Activated naive CD4-positive, alpha-beta T cell treated with anti-CD3 and anti-CD28 coated beads, Interleukin-2, amount 50 U/mL, for 24 hours (primary cell): ENCODE measurements around the gene SLCO1B1.
"Not testable (repeated sequence)": the region's sequence is repeated elsewhere in the genome, so short reads cannot be mapped to it uniquely, and the experiment has no call there.

Experiments
- H3K27ac Mint-ChIP-seq: one replicate; pipeline ENCODE4 v1.8.0; 2021; ENCODE audit warnings: mild to moderate bottlenecking, mixed read lengths
- H3K27me3 Mint-ChIP-seq: one replicate; pipeline ENCODE4 v1.8.0; 2021; ENCODE audit warnings: mixed read lengths
- H3K36me3 Mint-ChIP-seq: one replicate; pipeline ENCODE4 v1.8.0; 2021; ENCODE audit warnings: mixed read lengths
- H3K4me1 Mint-ChIP-seq: one replicate; pipeline ENCODE4 v1.8.0; 2021; ENCODE audit warnings: mixed read lengths
- H3K4me3 Mint-ChIP-seq: one replicate; pipeline ENCODE4 v1.8.0; 2021; ENCODE audit warnings: mild to moderate bottlenecking, mixed read lengths
- H3K9me3 Mint-ChIP-seq: one replicate; pipeline ENCODE4 v1.8.0; 2021; ENCODE audit warnings: mixed read lengths

The SLCO1B1 gene, protein sequence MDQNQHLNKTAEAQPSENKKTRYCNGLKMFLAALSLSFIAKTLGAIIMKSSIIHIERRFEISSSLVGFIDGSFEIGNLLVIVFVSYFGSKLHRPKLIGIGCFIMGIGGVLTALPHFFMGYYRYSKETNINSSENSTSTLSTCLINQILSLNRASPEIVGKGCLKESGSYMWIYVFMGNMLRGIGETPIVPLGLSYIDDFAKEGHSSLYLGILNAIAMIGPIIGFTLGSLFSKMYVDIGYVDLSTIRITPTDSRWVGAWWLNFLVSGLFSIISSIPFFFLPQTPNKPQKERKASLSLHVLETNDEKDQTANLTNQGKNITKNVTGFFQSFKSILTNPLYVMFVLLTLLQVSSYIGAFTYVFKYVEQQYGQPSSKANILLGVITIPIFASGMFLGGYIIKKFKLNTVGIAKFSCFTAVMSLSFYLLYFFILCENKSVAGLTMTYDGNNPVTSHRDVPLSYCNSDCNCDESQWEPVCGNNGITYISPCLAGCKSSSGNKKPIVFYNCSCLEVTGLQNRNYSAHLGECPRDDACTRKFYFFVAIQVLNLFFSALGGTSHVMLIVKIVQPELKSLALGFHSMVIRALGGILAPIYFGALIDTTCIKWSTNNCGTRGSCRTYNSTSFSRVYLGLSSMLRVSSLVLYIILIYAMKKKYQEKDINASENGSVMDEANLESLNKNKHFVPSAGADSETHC

DNA sequence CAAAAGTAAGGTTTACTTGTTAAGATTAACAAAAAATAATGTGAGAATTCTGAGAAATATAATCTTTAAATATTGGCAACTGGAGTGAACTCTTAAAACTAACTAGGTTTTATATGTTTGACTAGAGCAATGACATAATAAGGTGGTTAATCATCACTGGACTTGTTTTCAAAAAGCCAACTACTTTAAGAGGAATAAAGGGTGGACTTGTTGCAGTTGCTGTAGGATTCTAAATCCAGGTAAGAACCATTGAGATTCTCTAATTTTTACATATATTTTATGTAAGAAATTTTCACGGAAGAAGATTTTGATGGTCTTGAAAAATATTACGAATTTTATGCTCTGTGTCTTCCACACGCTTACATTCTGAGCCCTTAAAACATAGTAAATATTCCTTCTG lies at the start of gene SLCO1B1:
Gene SLCO1B1 (plus strand): TSS at position 197 of the 400 bp plus-strand sequence. CDS start 10,381 bp downstream, outside the sequence.
- H3K36me3 Mint-ChIP-seq = no peaks in the 10 kb centered on the region
- H3K4me1 Mint-ChIP-seq = no peaks in the 10 kb centered on the region
- H3K9me3 Mint-ChIP-seq = no peaks in the 10 kb centered on the region
- no peak within 1 kb of the TSS for H3K27ac Mint-ChIP-seq
- H3K27me3 Mint-ChIP-seq = no peaks in the 10 kb centered on the region
- no peak within 1 kb of the TSS for H3K4me3 Mint-ChIP-seq

DNA sequence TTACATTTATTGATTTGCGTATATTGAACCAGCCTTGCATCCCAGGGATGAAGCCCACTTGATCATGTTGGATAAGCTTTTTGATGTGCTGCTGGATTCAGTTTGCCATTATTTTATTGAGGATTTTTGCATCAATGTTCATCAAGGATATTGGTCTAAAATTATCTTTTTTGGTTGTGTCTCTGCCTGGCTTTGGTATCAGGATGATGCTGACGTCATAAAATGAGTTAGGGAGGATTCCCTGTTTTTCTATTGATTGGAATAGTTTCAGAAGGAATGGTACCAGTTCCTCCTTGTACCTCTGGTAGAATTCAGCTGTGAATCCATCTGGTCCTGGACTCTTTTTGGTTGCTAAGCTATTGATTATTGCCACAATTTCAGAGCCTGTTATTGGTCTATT lies 46.2 kb upstream of the SLCO1B1 start:
- H3K4me1 Mint-ChIP-seq, H3K36me3 Mint-ChIP-seq, H3K9me3 Mint-ChIP-seq, H3K27me3 Mint-ChIP-seq, H3K4me3 Mint-ChIP-seq, H3K27ac Mint-ChIP-seq: not testable (repeated sequence)

DNA sequence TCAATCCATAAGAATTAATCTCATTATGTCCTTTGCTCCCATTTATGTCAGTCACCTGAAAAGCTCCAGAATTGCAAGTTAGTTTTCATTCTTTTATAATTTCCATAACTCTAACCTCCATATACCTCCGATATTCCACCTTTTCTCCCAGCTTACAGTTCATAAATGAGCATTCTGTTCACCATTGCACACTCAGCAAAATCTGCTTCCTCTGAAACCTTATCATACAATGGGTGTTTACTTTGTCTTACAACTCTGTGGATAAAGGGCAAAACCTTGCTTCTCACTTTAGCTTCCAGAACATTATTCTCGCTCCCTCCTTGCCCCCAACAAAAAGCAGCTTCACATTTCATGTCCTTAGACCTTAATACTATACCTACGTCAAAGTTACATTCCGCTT lies 19.3 kb upstream of the SLCO1B1 start:
- H3K9me3 Mint-ChIP-seq = no peaks in the 10 kb centered on the region
- H3K4me1 Mint-ChIP-seq = no peaks in the 10 kb centered on the region
- H3K36me3 Mint-ChIP-seq = no peaks in the 10 kb centered on the region
- H3K27ac Mint-ChIP-seq = no peak overlapping the region
- H3K27me3 Mint-ChIP-seq = no peaks in the 10 kb centered on the region
- H3K4me3 Mint-ChIP-seq = no peak overlapping the region

DNA sequence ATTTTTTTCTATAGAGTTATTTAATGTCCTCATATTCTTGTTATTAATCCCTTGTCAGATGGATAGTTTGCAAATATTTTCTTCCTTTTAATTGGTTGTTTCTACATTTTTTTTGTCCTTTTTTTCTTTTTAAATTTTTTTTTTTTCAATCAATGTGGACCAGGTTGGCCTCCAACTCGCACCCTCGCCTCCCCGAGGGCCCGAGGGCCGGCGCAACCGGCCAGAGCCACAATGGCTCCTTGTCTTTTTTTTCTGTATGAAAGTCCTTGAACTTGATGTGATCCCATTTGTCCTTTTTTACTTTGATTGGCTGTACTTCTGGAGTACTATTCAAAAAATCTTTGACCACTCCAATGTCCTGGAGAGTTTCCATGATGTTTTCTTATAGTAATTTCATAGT lies 17.7 kb upstream of the SLCO1B1 start:
- Mint-ChIP-seq H3K36me3 (no peaks in the 10 kb centered on the region), H3K4me3 (no peak overlapping the region), H3K27ac (no peak overlapping the region)

DNA sequence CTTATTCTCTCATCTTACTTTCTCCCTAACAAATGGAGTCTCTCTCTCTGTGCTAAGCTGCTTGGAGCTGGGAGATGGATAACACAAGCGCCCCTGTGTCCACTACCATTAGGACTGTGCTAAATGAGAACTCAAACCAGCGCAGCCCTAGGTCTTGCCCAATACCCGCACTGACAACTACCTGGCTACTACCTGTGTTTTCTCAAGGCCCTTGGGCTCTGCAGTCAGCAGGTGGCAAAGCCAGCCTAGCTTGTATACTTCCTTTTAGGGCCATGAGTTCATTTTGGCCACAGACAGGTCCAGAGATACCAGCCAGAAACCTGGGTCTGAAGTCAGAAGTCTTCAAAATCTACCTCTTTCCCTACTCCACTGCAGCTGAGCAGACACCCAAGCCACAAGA lies 13.0 kb upstream of the SLCO1B1 start:
- H3K27me3 Mint-ChIP-seq = no peaks in the 10 kb centered on the region
- H3K9me3 Mint-ChIP-seq = no peaks in the 10 kb centered on the region
- H3K36me3 Mint-ChIP-seq = no peaks in the 10 kb centered on the region
- H3K4me1 Mint-ChIP-seq = no peaks in the 10 kb centered on the region
- H3K27ac Mint-ChIP-seq = no peak overlapping the region
- no peak overlapping the region for H3K4me3 Mint-ChIP-seq

More for the DNA sequence above, 17.7 kb upstream of the SLCO1B1 start:
- H3K9me3 Mint-ChIP-seq = no peaks in the 10 kb centered on the region
- H3K27me3 Mint-ChIP-seq = no peaks in the 10 kb centered on the region
- no peaks in the 10 kb centered on the region for H3K4me1 Mint-ChIP-seq

DNA sequence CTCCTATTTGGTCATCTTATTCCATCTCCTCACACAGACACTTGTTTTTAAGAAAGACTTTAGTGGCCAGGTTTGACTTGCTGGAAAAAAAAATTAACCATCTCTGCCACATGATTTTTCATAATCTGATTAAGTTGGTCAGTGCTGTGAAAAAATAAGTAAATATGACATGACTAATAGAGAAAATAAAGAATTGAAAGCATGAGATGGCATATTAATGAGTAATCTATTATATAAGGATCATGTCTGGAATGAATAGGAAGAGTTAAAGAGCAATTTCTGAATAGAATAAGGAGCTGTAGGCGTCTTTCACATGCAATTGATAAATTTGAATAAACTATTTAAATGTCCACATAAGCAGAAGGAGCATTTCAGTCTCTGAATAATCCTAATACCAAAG lies 12.2 kb upstream of the SLCO1B1 start:
- no peaks in the 10 kb centered on the region for H3K9me3 Mint-ChIP-seq
- no peak overlapping the region for H3K27ac Mint-ChIP-seq
- H3K36me3 Mint-ChIP-seq = no peaks in the 10 kb centered on the region

DNA sequence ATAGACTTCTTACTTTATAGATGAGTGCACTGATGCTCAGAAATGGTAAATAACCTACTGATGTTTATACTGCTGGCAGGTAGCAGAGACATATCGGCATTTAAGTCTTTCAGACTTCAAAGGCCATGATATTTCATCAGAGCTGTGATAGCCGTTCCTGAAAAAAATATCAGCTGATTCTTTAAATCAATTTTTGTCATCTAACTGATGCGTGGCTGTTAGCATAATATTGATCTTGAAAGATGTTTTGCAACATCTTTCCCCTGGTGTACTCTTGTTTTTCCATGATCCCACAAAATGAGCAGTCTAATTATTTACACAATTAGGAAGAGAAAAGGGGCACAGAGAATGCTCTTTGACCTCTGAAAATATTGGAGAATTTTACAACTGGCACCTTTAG lies 1.6 kb upstream of the SLCO1B1 start:
- no peak overlapping the region for H3K4me3 Mint-ChIP-seq
- no peaks in the 10 kb centered on the region for H3K9me3 Mint-ChIP-seq
- H3K27ac Mint-ChIP-seq = no peak overlapping the region
- H3K36me3 Mint-ChIP-seq = no peaks in the 10 kb centered on the region
- no peaks in the 10 kb centered on the region for H3K27me3 Mint-ChIP-seq
- H3K4me1 Mint-ChIP-seq = no peaks in the 10 kb centered on the region

More for the DNA sequence above, 12.2 kb upstream of the SLCO1B1 start:
- Mint-ChIP-seq H3K4me1 (no peaks in the 10 kb centered on the region), H3K27me3 (no peaks in the 10 kb centered on the region), H3K4me3 (no peak overlapping the region)

DNA sequence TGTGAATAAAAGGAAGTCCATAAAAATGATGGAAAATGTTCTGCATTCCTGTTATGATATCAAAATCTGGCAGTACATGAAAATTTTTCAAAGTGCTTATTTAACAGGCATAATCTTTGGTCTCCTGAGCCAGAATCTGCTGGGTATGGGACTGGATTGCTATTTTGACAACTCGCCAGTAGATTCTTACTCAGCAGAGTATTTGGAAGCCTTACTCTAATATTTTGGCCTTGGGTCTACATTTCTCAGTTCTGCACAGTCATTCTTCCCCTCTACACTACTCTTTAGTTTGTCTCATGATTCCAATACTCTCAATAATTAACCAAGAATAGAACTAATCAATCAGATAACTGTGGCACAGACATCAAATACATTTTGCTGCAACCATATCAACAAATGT lies 1.1 kb upstream of the SLCO1B1 start:
- no peak overlapping the region for H3K4me3 Mint-ChIP-seq
- no peaks in the 10 kb centered on the region for H3K27me3 Mint-ChIP-seq
- H3K27ac Mint-ChIP-seq = no peak overlapping the region
- no peaks in the 10 kb centered on the region for H3K4me1 Mint-ChIP-seq
- no peaks in the 10 kb centered on the region for H3K36me3 Mint-ChIP-seq
- no peaks in the 10 kb centered on the region for H3K9me3 Mint-ChIP-seq

DNA sequence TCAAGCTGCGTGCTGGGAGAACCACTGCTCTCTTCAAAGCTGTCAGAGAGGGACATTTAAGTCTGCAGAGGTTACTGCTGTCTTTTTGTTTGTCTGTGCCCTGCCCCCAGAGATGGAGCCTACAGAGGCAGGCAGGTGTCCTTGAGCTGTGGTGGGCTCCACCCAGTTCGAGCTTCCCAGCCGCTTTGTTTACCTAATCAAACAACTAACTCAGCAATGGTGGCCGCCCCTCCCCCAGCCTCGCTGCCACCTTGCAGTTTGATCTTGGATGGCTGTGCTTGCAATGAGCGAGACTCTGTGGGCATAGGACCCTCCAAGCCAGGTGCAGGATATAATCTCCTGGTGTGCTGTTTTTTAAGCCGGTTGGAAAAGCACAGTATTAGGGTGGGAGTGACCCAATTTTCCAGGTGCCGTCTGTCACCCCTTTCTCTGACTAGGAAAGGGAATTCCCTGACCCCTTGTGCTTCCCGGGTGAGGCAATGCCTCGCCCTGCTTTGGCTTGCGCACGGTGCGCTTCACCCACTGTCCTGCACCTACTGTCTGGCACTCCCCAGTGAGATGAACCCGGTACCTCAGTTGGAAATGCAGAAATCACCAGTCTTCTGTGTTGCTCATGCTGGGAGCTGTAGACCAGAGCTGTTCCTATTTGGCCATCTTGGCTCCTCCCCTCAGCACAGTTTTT lies 6.5 kb downstream of the SLCO1B1 start:
- not testable (repeated sequence) for H3K4me3 Mint-ChIP-seq, H3K9me3 Mint-ChIP-seq, H3K36me3 Mint-ChIP-seq, H3K27ac Mint-ChIP-seq, H3K4me1 Mint-ChIP-seq, H3K27me3 Mint-ChIP-seq

DNA sequence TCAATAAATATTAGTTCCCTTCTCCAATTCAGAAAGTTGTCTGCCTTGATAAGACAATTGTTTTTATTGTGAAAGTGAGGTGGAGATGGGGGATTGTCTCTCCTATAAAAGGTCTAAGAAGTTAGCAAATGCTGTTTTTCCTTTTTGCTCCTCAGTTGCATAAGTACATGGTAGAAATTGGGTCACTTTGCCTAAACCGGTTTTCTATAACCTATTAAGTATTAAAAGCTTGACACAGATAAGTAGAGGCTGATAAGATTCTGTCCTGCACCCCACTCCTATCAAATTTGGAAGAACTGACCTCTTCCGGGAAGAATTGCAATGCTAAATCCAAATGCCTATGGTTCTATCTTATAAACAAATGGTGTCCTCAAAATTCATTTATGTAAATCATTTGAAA lies 7.0 kb downstream of the SLCO1B1 start:
- Mint-ChIP-seq H3K36me3 (no peaks in the 10 kb centered on the region), H3K27ac (no peak overlapping the region), H3K9me3 (no peaks in the 10 kb centered on the region), H3K27me3 (no peaks in the 10 kb centered on the region), H3K4me1 (no peaks in the 10 kb centered on the region), H3K4me3 (no peak overlapping the region)

DNA sequence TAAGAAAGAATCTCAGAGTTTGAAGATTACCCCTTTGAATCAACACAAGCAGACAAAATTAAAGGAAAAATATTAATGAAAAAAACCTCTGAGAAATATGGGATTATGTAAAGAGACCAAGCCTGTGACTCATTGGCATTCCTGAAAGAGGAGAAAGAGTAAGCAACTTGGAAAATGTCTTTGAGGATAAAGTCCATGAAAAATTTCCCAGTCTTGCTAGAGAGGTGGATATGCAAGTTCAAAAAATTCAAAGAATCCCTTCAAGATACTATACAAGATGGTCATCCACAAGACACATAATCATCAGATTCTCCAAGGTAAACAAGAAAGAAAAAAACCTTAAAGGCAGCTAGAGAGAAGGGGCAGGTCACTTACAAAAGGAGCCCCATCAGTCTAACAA lies 13.3 kb downstream of the SLCO1B1 start:
- Mint-ChIP-seq H3K4me1 (no peaks in the 10 kb centered on the region), H3K4me3 (no peak overlapping the region), H3K27me3 (no peaks in the 10 kb centered on the region), H3K9me3 (no peaks in the 10 kb centered on the region), H3K36me3 (no peaks in the 10 kb centered on the region), H3K27ac (no peak overlapping the region)

DNA sequence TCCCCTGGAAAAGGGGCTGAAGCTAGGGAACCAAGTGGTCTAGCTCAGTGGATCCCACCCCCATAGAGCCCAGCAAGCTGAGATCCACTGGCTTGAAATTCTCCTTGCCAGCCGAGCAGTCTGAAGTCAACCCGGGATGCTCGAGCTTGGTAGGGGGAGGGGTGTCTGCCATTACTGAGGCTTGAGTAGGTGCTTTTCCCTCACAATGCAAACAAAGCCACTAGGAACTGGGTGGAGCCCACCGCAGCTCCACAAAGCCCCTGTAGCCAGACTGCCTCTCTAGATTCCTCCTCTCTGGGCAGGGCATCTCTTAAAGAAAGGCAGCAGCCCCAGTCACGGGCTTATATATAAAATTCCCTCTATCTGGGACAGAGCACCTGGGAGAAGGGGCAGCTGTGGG lies 18.9 kb downstream of the SLCO1B1 start:
- H3K4me1 Mint-ChIP-seq, H3K27me3 Mint-ChIP-seq, H3K27ac Mint-ChIP-seq, H3K9me3 Mint-ChIP-seq, H3K36me3 Mint-ChIP-seq, H3K4me3 Mint-ChIP-seq: not testable (repeated sequence)

DNA sequence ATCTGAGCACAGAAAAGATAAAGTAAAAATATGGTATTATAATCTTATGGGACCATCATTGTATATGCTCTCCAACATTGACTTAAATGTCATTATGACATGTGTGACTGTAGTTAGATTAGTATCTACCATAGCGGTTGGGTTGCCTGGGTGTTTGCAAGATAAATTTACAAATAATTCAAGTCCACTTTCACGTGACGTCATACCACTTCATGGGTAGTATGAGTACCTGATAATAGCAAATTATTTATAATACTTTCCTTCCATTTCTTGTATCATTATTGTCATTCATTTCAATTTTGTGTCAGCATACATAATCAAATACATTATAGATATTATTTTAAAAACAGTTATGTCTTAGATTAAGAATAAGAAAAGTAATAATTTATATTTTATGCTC lies 20.2 kb downstream of the SLCO1B1 start:
- no peaks in the 10 kb centered on the region for H3K27me3 Mint-ChIP-seq
- no peak overlapping the region for H3K27ac Mint-ChIP-seq
- no peak overlapping the region for H3K4me3 Mint-ChIP-seq

DNA sequence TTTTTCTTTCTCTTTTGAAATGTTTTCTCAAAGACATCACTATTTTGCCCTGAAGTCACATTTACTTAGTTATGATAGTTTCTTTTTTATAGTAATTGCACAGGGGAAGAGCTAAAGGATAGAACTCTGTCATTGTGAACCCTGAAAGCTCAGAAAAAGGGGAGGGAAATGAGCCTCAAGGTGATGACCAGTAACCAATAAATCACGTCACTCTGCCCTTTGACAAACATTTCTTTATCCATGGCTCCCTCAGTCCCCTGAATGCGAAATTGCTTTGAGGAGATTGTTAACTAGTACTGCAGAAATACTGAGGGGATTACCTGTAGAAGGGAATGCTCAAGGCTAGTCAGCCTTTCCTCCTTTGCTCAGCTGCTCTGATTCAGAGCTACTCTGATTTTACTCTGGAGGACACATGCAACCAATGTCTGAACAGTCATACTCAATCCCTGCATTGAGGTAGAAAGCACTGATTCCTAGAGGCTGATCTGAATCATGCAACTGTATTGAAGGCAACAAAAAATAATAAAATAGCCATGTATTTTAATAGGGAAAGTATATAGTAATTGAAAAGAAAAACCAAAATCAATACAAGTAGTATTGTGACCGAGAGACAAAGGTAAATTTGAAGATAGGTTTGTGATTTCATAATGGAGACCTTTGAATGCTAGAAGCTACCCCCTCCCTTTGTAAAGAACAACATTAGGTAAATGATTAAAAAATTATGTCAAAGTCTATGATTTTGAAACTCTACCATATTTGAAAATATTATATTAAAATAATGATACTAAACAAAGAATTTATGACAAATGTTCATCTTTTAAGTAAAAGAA lies 24.7 kb downstream of the SLCO1B1 start:
- Mint-ChIP-seq H3K4me3 (no peak overlapping the region), H3K27me3 (no peaks in the 10 kb centered on the region), H3K4me1 (no peaks in the 10 kb centered on the region), H3K27ac (no peak overlapping the region), H3K9me3 (no peaks in the 10 kb centered on the region), H3K36me3 (no peaks in the 10 kb centered on the region)

More for the DNA sequence above, 20.2 kb downstream of the SLCO1B1 start:
- Mint-ChIP-seq H3K9me3 (no peaks in the 10 kb centered on the region), H3K4me1 (no peaks in the 10 kb centered on the region), H3K36me3 (no peaks in the 10 kb centered on the region)

DNA sequence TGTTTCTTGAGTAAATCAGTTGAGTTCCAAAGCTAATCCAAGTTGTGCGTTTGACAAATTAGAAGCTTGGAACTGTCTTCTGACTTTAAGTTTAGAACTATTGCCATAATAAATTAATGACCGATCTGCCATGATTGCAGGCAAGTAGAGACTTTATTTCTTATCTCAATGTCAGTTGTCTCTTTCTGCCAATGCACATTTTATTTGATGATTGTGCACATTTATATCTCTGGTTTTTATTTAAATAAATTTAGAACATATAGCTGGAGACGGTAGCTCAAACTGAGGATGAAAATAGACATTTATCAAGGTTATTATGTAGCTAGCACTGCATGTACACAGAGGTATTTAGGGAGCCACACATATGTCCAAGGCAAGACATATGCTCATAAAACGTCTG lies 34.1 kb downstream of the SLCO1B1 start:
- H3K4me3 Mint-ChIP-seq = no peak overlapping the region
- peaks cover 15% of the 10 kb centered on the region for H3K9me3 Mint-ChIP-seq
- no peak overlapping the region for H3K27ac Mint-ChIP-seq
- H3K36me3 Mint-ChIP-seq = no peaks in the 10 kb centered on the region
- H3K4me1 Mint-ChIP-seq = no peaks in the 10 kb centered on the region
- H3K27me3 Mint-ChIP-seq = peaks cover 2% of the 10 kb centered on the region
